GM08714 (cell line): Measurements from ENCODE around the gene CAND2.

Source experiments
- H3K4me3 ChIP-seq: fragments of 200-500 bp; sonication (Bioruptor generic); 2 replicates; pipeline ENCODE4 v1.5.1; 2014; ENCODE audit warnings: mild to moderate bottlenecking, low read length, inconsistent platforms
- ZNF274 ChIP-seq: IDR thresholded peaks from 2 replicates; pipeline ENCODE4 v1.6.1; 2012; ENCODE audit warnings: mild to moderate bottlenecking, low read depth, low read length

CAND2 gene

GRCh38 chr3:12796171-12797123 is at the start of gene CAND2:
Gene CAND2, plus strand, starts transcription at chr3:12796680. Its CDS starts 41 bp downstream, at chr3:12796721.
- peak within 1 kb of the TSS; percentile 45 for H3K4me3 ChIP-seq
- no peak for TF ChIP-seq ZNF274

GRCh38 chr3:12748477-12748876 is 48.0 kb upstream of the CAND2 start:
- TF ChIP-seq ZNF274 = no peak
- H3K4me3 ChIP-seq = no peak overlapping the region

GRCh38 chr3:12750223-12750622 is 46.3 kb upstream of the CAND2 start:
- no peak overlapping the region for H3K4me3 ChIP-seq
- no peak for TF ChIP-seq ZNF274

- no peak overlapping the region for H3K4me3 ChIP-seq
- no peak for TF ChIP-seq ZNF274
These were observed 45.8 kb upstream of the CAND2 start for GRCh38 chr3:12750658-12751071.

- no peak overlapping the region for H3K4me3 ChIP-seq
- TF ChIP-seq ZNF274 = no peak
These were observed 44.9 kb upstream of the CAND2 start for GRCh38 chr3:12751571-12751970.

- no peak for TF ChIP-seq ZNF274
- no peak overlapping the region for H3K4me3 ChIP-seq
These were observed 44.4 kb upstream of the CAND2 start for GRCh38 chr3:12752102-12752501.

GRCh38 chr3:12752809-12753208 is 43.7 kb upstream of the CAND2 start:
- TF ChIP-seq ZNF274 = no peak
- no peak overlapping the region for H3K4me3 ChIP-seq

- TF ChIP-seq ZNF274 = no peak
These were observed 43.0 kb upstream of the CAND2 start for GRCh38 chr3:12753275-12754028.

GRCh38 chr3:12754313-12754712 is 42.2 kb upstream of the CAND2 start:
- TF ChIP-seq ZNF274 = no peak
- H3K4me3 ChIP-seq = no peak overlapping the region

More at GRCh38 chr3:12753275-12754028, 43.0 kb upstream of the CAND2 start:
- H3K4me3 ChIP-seq = no peak overlapping the region

- no peak for TF ChIP-seq ZNF274
- no peak overlapping the region for H3K4me3 ChIP-seq
These were observed 40.7 kb upstream of the CAND2 start for GRCh38 chr3:12755754-12756153.

GRCh38 chr3:12756175-12756574 is 40.3 kb upstream of the CAND2 start:
- no peak overlapping the region for H3K4me3 ChIP-seq
- TF ChIP-seq ZNF274 = no peak

GRCh38 chr3:12756635-12757034 is 39.8 kb upstream of the CAND2 start:
- no peak for TF ChIP-seq ZNF274
- no peak overlapping the region for H3K4me3 ChIP-seq

GRCh38 chr3:12758025-12758781 is 38.3 kb upstream of the CAND2 start:
- H3K4me3 ChIP-seq = no peak overlapping the region
- no peak for TF ChIP-seq ZNF274

GRCh38 chr3:12759097-12759679 is 37.3 kb upstream of the CAND2 start, which contains the start of gene TMEM40:
Gene TMEM40, minus strand, starts transcription at chr3:12759259. Its CDS starts 9,427 bp downstream, at chr3:12749832.
- TF ChIP-seq ZNF274 = no peak
- H3K4me3 ChIP-seq = no peak within 1 kb of the TSS
